ENCODE results near the gene VWCE.
"Not testable (repeated sequence)": the region's sequence is repeated elsewhere in the genome, so short reads cannot be mapped to it uniquely, and the experiment has no call there.

Gene VWCE

DNA sequence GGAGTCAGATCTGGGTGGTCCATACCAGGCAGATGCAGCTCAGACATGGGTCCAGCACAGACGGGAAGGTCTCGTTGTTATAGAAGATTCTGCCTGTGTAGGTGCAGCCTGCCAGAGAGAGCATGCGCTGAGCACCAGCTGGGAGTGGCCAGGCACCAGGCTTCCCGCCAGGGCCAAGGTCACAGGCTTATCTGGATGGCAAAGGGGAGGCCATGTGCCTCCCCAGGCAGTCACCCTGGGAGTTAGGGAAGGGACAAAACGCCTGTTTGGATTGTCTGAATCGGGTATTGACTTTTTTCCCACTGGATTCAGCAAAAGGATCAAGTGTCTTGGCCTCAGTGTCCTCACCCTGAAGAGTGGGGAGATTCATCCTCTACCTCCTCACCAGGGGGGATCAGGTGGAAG is 27.7 kb downstream of the VWCE start:
- Histone ChIP-seq H3K9ac (ENCODE audit: low read length in 2 of 2) (no peak overlapping the region), H3K4me3 (ENCODE audit: low read length in 2 of 2) (no peak overlapping the region), H3K4me1 (ENCODE audit: control insufficient read depth, insufficient read depth, low read length) (no peaks in the 10 kb centered on the region), H3K27me3 (ENCODE audit: control insufficient read depth in 1 of 2, insufficient read depth in 2 of 2, low read length in 2 of 2) (no peaks in the 10 kb centered on the region), H3K36me3 (ENCODE audit: control insufficient read depth in 2 of 2, insufficient read depth in 2 of 2, low read length in 2 of 2) (no peaks in the 10 kb centered on the region), H3K9me3 (ENCODE audit: control insufficient read depth in 2 of 2, low read length in 2 of 2) (no peaks in the 10 kb centered on the region), H3K27ac (ENCODE audit: low read length) (no peak overlapping the region)

DNA sequence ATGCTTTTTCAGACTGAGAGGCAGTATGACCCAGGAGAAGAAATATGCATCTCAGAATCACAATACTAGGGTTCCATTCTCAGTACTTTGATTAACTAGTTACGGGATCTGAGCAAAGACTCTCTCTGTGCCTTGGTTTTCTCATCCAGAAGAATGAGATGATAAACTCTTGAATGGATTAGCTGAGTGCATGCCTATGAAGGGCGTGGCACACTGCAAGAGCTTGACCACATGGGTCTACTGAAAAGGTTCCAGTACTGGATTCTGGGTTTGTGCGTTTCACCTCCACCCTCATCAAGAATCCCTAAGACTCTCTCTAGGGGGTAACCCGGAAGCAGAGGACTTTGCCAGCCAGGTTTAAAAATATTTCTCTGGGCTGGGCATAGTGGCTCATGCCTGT is 28.5 kb downstream of the VWCE start:
- Histone ChIP-seq H3K36me3 (ENCODE audit: control insufficient read depth in 2 of 2, insufficient read depth in 2 of 2, low read length in 2 of 2) (no peaks in the 10 kb centered on the region), H3K4me3 (ENCODE audit: low read length in 2 of 2) (no peak overlapping the region), H3K27ac (ENCODE audit: low read length) (no peak overlapping the region), H3K9me3 (ENCODE audit: control insufficient read depth in 2 of 2, low read length in 2 of 2) (no peaks in the 10 kb centered on the region), H3K9ac (ENCODE audit: low read length in 2 of 2) (no peak overlapping the region), H3K4me1 (ENCODE audit: control insufficient read depth, insufficient read depth, low read length) (no peaks in the 10 kb centered on the region), H3K27me3 (ENCODE audit: control insufficient read depth in 1 of 2, insufficient read depth in 2 of 2, low read length in 2 of 2) (no peaks in the 10 kb centered on the region)

DNA sequence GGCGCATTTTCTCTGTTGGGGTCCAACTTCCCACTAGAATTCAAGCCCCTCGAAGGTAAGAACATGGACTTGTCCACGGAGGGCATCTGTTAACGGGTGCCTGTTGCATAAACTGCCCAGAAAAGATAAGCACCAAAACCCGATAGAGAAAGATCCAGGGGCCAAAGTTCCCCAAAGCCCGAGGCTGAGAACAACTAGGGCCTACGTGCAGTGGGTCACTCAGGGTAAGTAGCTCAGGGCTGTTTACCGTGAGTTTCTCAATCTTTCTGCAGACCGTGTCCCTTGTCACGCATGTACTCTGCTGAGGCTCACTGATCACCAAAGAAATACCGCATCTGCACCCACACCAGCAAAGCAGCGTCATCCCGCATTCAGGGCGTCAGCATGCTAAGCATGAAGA is 29.8 kb downstream of the VWCE start:
- H3K4me3 ChIP-seq (ENCODE audit: low read length in 2 of 2), result no peak overlapping the region

DNA sequence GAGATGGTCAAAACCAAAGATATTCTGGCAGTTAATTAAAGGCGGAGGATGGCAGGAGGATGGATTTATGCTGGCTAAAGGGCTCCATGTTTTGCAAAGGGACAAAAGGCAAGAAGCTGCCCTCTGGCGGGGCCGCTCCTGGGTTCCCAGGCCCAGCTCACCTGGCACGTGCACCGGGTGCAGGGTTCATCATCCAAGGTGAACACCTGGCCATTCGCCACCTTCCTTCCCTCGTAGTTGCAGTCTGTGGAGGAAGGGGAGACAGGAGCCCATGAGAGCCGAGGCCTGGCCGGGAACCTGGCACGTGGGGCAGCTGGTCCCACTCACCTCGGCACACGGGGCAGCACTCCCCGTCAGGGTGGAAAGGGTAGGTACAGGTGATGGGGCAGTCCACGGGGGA is 30.3 kb downstream of the VWCE start:
- Histone ChIP-seq H3K27me3 (ENCODE audit: control insufficient read depth in 1 of 2, insufficient read depth in 2 of 2, low read length in 2 of 2) (no peaks in the 10 kb centered on the region), H3K4me1 (ENCODE audit: control insufficient read depth, insufficient read depth, low read length) (no peaks in the 10 kb centered on the region), H3K9ac (ENCODE audit: low read length in 2 of 2) (no peak overlapping the region), H3K27ac (ENCODE audit: low read length) (no peak overlapping the region), H3K9me3 (ENCODE audit: control insufficient read depth in 2 of 2, low read length in 2 of 2) (no peaks in the 10 kb centered on the region), H3K36me3 (ENCODE audit: control insufficient read depth in 2 of 2, insufficient read depth in 2 of 2, low read length in 2 of 2) (no peaks in the 10 kb centered on the region), H3K4me3 (ENCODE audit: low read length in 2 of 2) (no peak overlapping the region)

More for the DNA sequence above, 29.8 kb downstream of the VWCE start:
- Histone ChIP-seq H3K36me3 (ENCODE audit: control insufficient read depth in 2 of 2, insufficient read depth in 2 of 2, low read length in 2 of 2) (no peaks in the 10 kb centered on the region), H3K4me1 (ENCODE audit: control insufficient read depth, insufficient read depth, low read length) (no peaks in the 10 kb centered on the region), H3K27ac (ENCODE audit: low read length) (no peak overlapping the region), H3K27me3 (ENCODE audit: control insufficient read depth in 1 of 2, insufficient read depth in 2 of 2, low read length in 2 of 2) (no peaks in the 10 kb centered on the region), H3K9ac (ENCODE audit: low read length in 2 of 2) (no peak overlapping the region), H3K9me3 (ENCODE audit: control insufficient read depth in 2 of 2, low read length in 2 of 2) (no peaks in the 10 kb centered on the region)

DNA sequence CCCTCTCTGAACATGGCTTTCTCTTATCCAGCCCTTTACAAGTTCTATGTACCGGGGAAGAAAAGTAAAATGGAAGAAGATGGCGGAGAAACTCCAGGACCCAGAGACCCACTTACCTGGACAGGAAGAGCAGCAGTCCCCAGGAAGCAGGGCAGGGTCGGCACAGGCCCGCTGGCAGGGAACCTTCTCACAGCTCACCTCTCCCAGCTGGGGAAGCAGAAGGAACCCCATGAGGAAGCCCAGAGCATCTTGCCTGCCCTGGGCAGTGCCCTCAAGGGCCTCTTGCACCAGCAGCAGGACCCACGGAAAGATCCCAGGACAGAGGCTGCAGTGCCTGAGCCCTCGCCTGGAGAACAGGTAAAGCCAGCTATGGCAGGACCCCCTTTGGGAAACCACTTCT is 30.7 kb downstream of the VWCE start:
- H3K4me1 ChIP-seq (ENCODE audit: control insufficient read depth, insufficient read depth, low read length), result no peaks in the 10 kb centered on the region
- no peaks in the 10 kb centered on the region for H3K27me3 ChIP-seq (ENCODE audit: control insufficient read depth in 1 of 2, insufficient read depth in 2 of 2, low read length in 2 of 2)
- no peak overlapping the region for H3K4me3 ChIP-seq (ENCODE audit: low read length in 2 of 2)
- H3K27ac ChIP-seq (ENCODE audit: low read length), result no peak overlapping the region
- H3K36me3 ChIP-seq (ENCODE audit: control insufficient read depth in 2 of 2, insufficient read depth in 2 of 2, low read length in 2 of 2), result no peaks in the 10 kb centered on the region
- no peak overlapping the region for H3K9ac ChIP-seq (ENCODE audit: low read length in 2 of 2)
- H3K9me3 ChIP-seq (ENCODE audit: control insufficient read depth in 2 of 2, low read length in 2 of 2), result no peaks in the 10 kb centered on the region

DNA sequence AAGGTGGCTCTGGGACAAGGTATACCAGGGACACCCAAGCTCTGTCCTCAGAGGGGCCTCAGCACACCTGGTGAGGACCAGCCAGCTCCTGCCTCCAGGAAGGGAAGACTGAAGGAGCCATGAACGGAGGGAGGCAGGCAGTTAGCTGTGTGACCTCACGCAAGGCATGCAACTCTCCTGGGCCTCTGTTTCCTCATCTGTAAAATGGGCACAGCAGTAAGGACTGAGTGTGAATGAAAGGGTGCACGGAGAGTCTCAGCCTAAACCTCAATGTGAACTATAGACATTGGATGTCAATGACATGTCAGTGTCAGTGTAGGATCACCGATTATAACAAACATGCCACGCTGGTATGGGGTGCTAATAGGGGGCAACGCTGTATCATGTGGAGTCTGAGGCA is 35.8 kb downstream of the VWCE start:
- Histone ChIP-seq H3K4me1 (ENCODE audit: control insufficient read depth, insufficient read depth, low read length) (no peaks in the 10 kb centered on the region), H3K27me3 (ENCODE audit: control insufficient read depth in 1 of 2, insufficient read depth in 2 of 2, low read length in 2 of 2) (no peaks in the 10 kb centered on the region), H3K27ac (ENCODE audit: low read length) (no peak overlapping the region), H3K9me3 (ENCODE audit: control insufficient read depth in 2 of 2, low read length in 2 of 2) (no peaks in the 10 kb centered on the region), H3K36me3 (ENCODE audit: control insufficient read depth in 2 of 2, insufficient read depth in 2 of 2, low read length in 2 of 2) (no peaks in the 10 kb centered on the region), H3K9ac (ENCODE audit: low read length in 2 of 2) (no peak overlapping the region), H3K4me3 (ENCODE audit: low read length in 2 of 2) (no peak overlapping the region)

DNA sequence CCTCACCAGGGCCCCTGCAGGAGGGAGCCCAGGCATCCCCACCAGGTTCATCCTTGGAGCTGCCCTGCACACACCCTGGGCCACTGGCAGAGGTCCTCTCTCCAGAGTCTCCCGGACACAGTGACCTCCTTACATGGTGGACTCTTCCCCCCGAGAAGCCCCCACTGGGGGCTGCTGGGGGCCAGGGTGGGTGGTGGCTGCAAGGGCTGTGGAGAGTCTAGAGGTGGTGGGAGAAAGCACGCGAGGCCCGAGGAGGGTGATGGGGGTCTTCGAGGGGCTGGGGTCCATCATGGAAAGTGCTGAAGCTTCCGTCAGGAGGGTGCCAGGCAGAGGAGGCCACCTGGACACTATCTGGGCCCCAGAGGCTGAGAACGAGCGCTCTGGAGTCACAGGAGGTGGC is 36.6 kb downstream of the VWCE start:
- H3K27me3 ChIP-seq (ENCODE audit: control insufficient read depth in 1 of 2, insufficient read depth in 2 of 2, low read length in 2 of 2), result no peaks in the 10 kb centered on the region
- H3K4me1 ChIP-seq (ENCODE audit: control insufficient read depth, insufficient read depth, low read length), result no peaks in the 10 kb centered on the region
- no peaks in the 10 kb centered on the region for H3K36me3 ChIP-seq (ENCODE audit: control insufficient read depth in 2 of 2, insufficient read depth in 2 of 2, low read length in 2 of 2)
- H3K9ac ChIP-seq (ENCODE audit: low read length in 2 of 2), result no peak overlapping the region
- no peak overlapping the region for H3K27ac ChIP-seq (ENCODE audit: low read length)
- no peaks in the 10 kb centered on the region for H3K9me3 ChIP-seq (ENCODE audit: control insufficient read depth in 2 of 2, low read length in 2 of 2)
- H3K4me3 ChIP-seq (ENCODE audit: low read length in 2 of 2), result no peak overlapping the region

DNA sequence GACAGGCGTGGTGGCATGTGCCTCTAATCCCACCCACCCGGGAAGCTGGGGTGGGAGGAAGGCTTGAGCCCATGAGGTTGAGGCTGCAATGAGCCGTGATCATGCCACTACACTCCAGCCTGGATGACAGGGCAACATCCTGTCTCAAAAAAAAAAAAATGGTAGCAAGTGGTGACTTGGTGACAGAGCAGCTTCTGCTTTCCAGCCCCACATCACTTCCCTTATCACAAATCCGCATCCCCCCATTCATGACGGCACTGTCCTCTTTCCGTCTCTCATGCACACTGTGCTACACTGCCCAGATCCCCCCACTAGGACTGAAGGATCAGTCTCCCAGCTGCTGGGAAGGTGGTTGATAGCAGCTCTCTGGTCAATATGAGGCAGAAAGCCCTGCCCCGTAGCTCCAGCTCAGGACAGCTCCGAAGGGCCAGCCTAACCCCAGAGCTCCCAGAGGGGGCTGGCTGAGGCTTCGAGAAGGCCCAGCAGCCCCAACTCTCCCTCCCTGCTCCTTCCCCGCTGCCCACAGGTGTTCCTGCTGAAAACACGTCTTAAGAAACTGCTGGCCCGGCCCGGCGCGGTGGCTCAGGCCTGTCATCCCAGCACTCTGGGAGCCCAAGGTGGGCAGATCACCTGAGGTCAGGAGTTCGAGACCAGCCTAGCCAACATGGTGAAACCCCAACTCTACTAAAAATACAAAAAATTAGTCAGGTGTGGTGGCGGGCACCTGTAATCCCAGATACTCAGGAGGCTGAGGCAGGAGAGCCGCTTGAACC is 38.2 kb downstream of the VWCE start:
- H3K27ac ChIP-seq (ENCODE audit: low read length), result no peak overlapping the region
- H3K9ac ChIP-seq (ENCODE audit: low read length in 2 of 2), result no peak overlapping the region
- H3K4me3 ChIP-seq (ENCODE audit: low read length in 2 of 2), result no peak overlapping the region
- no peaks in the 10 kb centered on the region for H3K9me3 ChIP-seq (ENCODE audit: control insufficient read depth in 2 of 2, low read length in 2 of 2)
- no peaks in the 10 kb centered on the region for H3K36me3 ChIP-seq (ENCODE audit: control insufficient read depth in 2 of 2, insufficient read depth in 2 of 2, low read length in 2 of 2)
- H3K27me3 ChIP-seq (ENCODE audit: control insufficient read depth in 1 of 2, insufficient read depth in 2 of 2, low read length in 2 of 2), result no peaks in the 10 kb centered on the region
- no peaks in the 10 kb centered on the region for H3K4me1 ChIP-seq (ENCODE audit: control insufficient read depth, insufficient read depth, low read length)

DNA sequence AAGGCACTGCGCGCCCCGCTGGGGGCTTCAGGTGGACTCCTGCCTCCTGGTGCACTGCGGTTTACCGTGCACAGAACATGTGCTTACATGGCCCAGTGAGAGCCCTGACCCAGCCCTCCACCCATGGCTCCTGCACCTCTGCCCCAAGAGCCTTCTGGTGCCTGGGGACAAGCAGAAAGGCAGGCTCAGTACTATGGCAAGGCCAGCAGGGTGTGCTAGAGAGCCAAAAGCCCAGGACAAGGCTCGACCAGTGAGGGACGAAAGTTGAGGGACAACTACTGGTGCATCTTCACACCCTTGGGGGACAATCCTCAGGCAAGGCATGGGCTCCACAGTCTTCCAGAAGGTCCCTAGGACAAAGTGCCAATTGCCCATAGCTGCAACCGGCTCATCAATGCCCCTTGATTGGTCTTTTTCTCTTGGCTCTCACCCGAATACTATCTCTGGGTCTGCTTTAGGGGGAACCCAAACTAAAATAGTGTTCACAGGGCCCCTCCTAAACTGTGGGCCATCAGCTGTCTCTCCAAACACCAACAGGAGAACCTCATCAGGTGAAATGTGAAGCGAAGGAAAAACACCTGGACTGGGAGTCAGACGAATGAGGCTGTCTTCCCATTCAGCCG is 40.6 kb downstream of the VWCE start:
- Histone ChIP-seq H3K9me3 (ENCODE audit: control insufficient read depth in 2 of 2, low read length in 2 of 2) (no peaks in the 10 kb centered on the region), H3K9ac (ENCODE audit: low read length in 2 of 2) (no peak overlapping the region)

DNA sequence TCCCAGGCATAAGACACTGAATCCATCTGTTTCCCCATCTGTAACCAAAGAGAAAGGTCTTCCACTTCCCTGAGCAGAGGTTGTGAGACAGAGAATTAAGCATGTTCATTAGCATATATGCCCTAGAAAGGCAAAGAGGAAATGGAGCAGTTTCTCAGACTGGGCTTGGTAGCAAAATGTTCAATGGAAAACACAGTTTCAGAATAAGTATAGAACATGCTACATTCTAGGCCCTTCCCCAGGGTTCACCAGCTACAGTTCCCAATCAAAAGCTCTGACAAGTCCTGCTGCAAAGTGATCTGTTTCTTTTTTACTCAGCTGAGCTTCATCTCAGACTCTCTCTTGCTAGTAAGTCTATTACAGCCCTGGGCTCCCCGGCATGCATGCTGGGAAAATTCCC is 42.8 kb downstream of the VWCE start:
- not testable (repeated sequence) for H3K27ac ChIP-seq (ENCODE audit: low read length); H3K27me3 ChIP-seq (ENCODE audit: control insufficient read depth in 1 of 2, insufficient read depth in 2 of 2, low read length in 2 of 2); H3K4me1 ChIP-seq (ENCODE audit: control insufficient read depth, insufficient read depth, low read length); H3K36me3 ChIP-seq (ENCODE audit: control insufficient read depth in 2 of 2, insufficient read depth in 2 of 2, low read length in 2 of 2); H3K9ac ChIP-seq (ENCODE audit: low read length in 2 of 2); H3K9me3 ChIP-seq (ENCODE audit: control insufficient read depth in 2 of 2, low read length in 2 of 2); H3K4me3 ChIP-seq (ENCODE audit: low read length in 2 of 2)

More for the DNA sequence above, 40.6 kb downstream of the VWCE start:
- H3K4me1 ChIP-seq (ENCODE audit: control insufficient read depth, insufficient read depth, low read length), result no peaks in the 10 kb centered on the region
- H3K27ac ChIP-seq (ENCODE audit: low read length), result no peak overlapping the region
- no peak overlapping the region for H3K4me3 ChIP-seq (ENCODE audit: low read length in 2 of 2)
- H3K27me3 ChIP-seq (ENCODE audit: control insufficient read depth in 1 of 2, insufficient read depth in 2 of 2, low read length in 2 of 2), result no peaks in the 10 kb centered on the region
- H3K36me3 ChIP-seq (ENCODE audit: control insufficient read depth in 2 of 2, insufficient read depth in 2 of 2, low read length in 2 of 2), result no peaks in the 10 kb centered on the region

All from stomach smooth muscle (tissue), 2 donors.